GM23338 (cell line): ENCODE measurements around the gene SETBP1. TPM values are rescaled to one million over a fixed set of nuclear protein-coding genes. Genes with fewer than 3 reads are reported as not detected.

Source experiments
- ATAC-seq: fragments of 200-7000 bp; cut with Tn5 transposase; 3 replicates; pipeline ENCODE4 v1.9.1; 2020
- DNase-seq: peaks from one replicate; pipeline ENCODE4 v3.0.0-alpha.2; 2015; ENCODE audit warnings: low spot score
- H2AFZ ChIP-seq: fragments of 200-600 bp; sonication (generic); 2 replicates; pipeline ENCODE4 v1.8.0; 2016; ENCODE audit warnings: antibody characterized with exemption, mild to moderate bottlenecking, moderate library complexity
- H3F3A ChIP-seq: fragments of 200-600 bp; sonication (generic); replicated peaks from 2 replicates; pipeline ENCODE4 v1.8.0; 2017; ENCODE audit warnings: antibody characterized with exemption, mixed run types, low read depth
- H3K27ac ChIP-seq: fragments of 200-600 bp; sonication (generic); 2 replicates; pipeline ENCODE4 v1.6.1; 2016; ENCODE audit warnings: low read depth
- H3K27me3 ChIP-seq: fragments of 200-600 bp; sonication (generic); 2 replicates; pipeline ENCODE4 v1.8.0; 2016; ENCODE audit warnings: mild to moderate bottlenecking, mixed run types, moderate library complexity; ENCODE audit not compliant: insufficient read depth
- H3K36me3 ChIP-seq: fragments of 200-600 bp; sonication (generic); 2 replicates; pipeline ENCODE4 v1.8.0; 2016; ENCODE audit warnings: mild to moderate bottlenecking; ENCODE audit not compliant: insufficient read depth
- H3K4me1 ChIP-seq: fragments of 200-600 bp; sonication (generic); 2 replicates; pipeline ENCODE4 v1.8.0; 2016; ENCODE audit warnings: mild to moderate bottlenecking, moderate library complexity; ENCODE audit not compliant: insufficient read depth
- H3K4me2 ChIP-seq: fragments of 200-600 bp; sonication (generic); 2 replicates; pipeline ENCODE4 v1.7.1; 2017; ENCODE audit warnings: mixed run types
- H3K4me3 ChIP-seq: fragments of 200-600 bp; sonication (generic); 2 replicates; pipeline ENCODE4 v1.6.1; 2016; ENCODE audit warnings: mixed run types
- H3K79me2 ChIP-seq: fragments of 200-600 bp; sonication (generic); replicated peaks from 2 replicates; pipeline ENCODE4 v1.8.0; 2017; ENCODE audit warnings: mild to moderate bottlenecking; ENCODE audit not compliant: insufficient read depth
- H3K9me2 ChIP-seq: fragments of 200-600 bp; sonication (generic); 2 replicates; pipeline ENCODE4 v1.8.0; 2017; ENCODE audit not compliant: insufficient read depth
- H4K20me1 ChIP-seq: fragments of 200-600 bp; sonication (generic); replicated peaks from 2 replicates; pipeline ENCODE4 v1.8.0; 2017; ENCODE audit warnings: mild to moderate bottlenecking; ENCODE audit not compliant: insufficient read depth
- H3K27ac Mint-ChIP-seq: 2 replicates; pipeline ENCODE4 v1.8.0; 2020; ENCODE audit warnings: inconsistent platforms, mild to moderate bottlenecking, moderate library complexity, mixed read lengths
- H3K27me3 Mint-ChIP-seq: 3 replicates; pipeline ENCODE4 v1.8.0; 2022; ENCODE audit warnings: low read depth, mild to moderate bottlenecking, moderate library complexity, mixed read lengths, inconsistent platforms; ENCODE audit not compliant: insufficient read depth, poor library complexity
- H3K36me3 Mint-ChIP-seq: 3 replicates; pipeline ENCODE4 v1.8.0; 2021; ENCODE audit warnings: low read depth, mild to moderate bottlenecking, inconsistent platforms, moderate library complexity, mixed read lengths
- H3K4me1 Mint-ChIP-seq: 3 replicates; pipeline ENCODE4 v1.8.0; 2020; ENCODE audit warnings: mild to moderate bottlenecking, inconsistent platforms, mixed read lengths
- H3K4me3 Mint-ChIP-seq: 3 replicates; pipeline ENCODE4 v1.8.0; 2021; ENCODE audit warnings: moderate library complexity, mild to moderate bottlenecking, inconsistent platforms, mixed read lengths
- H3K9me3 Mint-ChIP-seq: 3 replicates; pipeline ENCODE4 v1.8.0; 2020; ENCODE audit warnings: moderate library complexity, mild to moderate bottlenecking, inconsistent platforms, mixed read lengths
- EZH2phosphoT487 ChIP-seq: fragments of 200-600 bp; sonication (generic); IDR thresholded peaks from one replicate; pipeline ENCODE4 v1.8.1; 2018; ENCODE audit warnings: antibody characterized with exemption; ENCODE audit not compliant: unreplicated experiment
- NANOG ChIP-seq: IDR thresholded peaks from 2 replicates; pipeline ENCODE4 v1.6.1; 2016; ENCODE audit warnings: antibody characterized with exemption, borderline replicate concordance
- ZNF114 ChIP-seq: fragments of 250-450 bp; sonication (Bioruptor Pico); IDR thresholded peaks from 2 replicates; pipeline ENCODE4 v1.5.0; 2020; ENCODE audit warnings: mild to moderate bottlenecking, moderate library complexity
- ZNF462 ChIP-seq: fragments of 250-450 bp; sonication (Bioruptor Pico); IDR thresholded peaks from 2 replicates; pipeline ENCODE4 v1.5.0; 2020; ENCODE audit warnings: mild to moderate bottlenecking, moderate library complexity
- polyA plus RNA-seq: library from polyadenylated mRNA; unstranded; fragments of >200 nt; fragmentation: Nextera tagmentation; extraction: Ambion mirVana; gene quantifications from 2 replicates; pipeline ENCODE4 v1.2.1, GENCODE V29; 2016
- total RNA-seq: library from RNA; depleted of rRNA; stranded (reverse); fragments of >200 nt; shearing (Covaris generic); gene quantifications from 2 replicates; pipeline ENCODE4 v1.2.3, GENCODE V29; 2014

Gene SETBP1
- total and polyA plus RNA-seq, 2 experiments from 2014 or later = 1.6 to 5.5 TPM

- TF ChIP-seq ZNF462 (CRISPR knock-in tag) = no peak
Measured at GRCh38 chr18:44679056-44679913, 1.4 kb upstream of the SETBP1 start (continued).

GRCh38 chr18:44679914-44680272 lies 795 bp upstream of the SETBP1 start:
- TF ChIP-seq ZNF462 (CRISPR knock-in tag) = no peak
- no peak for TF ChIP-seq NANOG
- TF ChIP-seq EZH2phosphoT487 = no peak
- no peak for TF ChIP-seq ZNF114 (CRISPR knock-in tag)
- peak overlapping the region; percentile 93 for H3K4me3 ChIP-seq
- no peaks in the 10 kb centered on the region for H3K9me2 ChIP-seq
- H3K36me3 ChIP-seq = no peaks in the 10 kb centered on the region
- peaks cover 14% of the 10 kb centered on the region for H3K27me3 ChIP-seq
- peaks cover 16% of the 10 kb centered on the region for H3K79me2 ChIP-seq
- no peak overlapping the region for H3K27ac ChIP-seq
- peaks cover 8% of the 10 kb centered on the region; the same call in 1 of the 3 replicates for H3K4me1 Mint-ChIP-seq
- H3K9me3 Mint-ChIP-seq = no peaks in the 10 kb centered on the region
- no peak overlapping the region for H2AFZ ChIP-seq
- DNase-seq (peak; percentile 72), ATAC-seq (no peak)
- no peaks in the 10 kb centered on the region; the same call in 2 of the 3 replicates for H3K36me3 Mint-ChIP-seq
- peaks cover 25% of the 10 kb centered on the region for H3K4me1 ChIP-seq
- no peak overlapping the region; the same call in 2 of the 3 replicates for H3K4me3 Mint-ChIP-seq
- 0 out of 2 replicates have a peak, but pooled peaks cover 6% of the 10 kb centered on the region for H3F3A ChIP-seq
- no peak overlapping the region for H3K27ac Mint-ChIP-seq
- peak overlapping the region; percentile 89; the same call in 1 of the 2 replicates for H3K4me2 ChIP-seq
- no peaks in the 10 kb centered on the region for H4K20me1 ChIP-seq
- peaks cover 4% of the 10 kb centered on the region for H3K27me3 Mint-ChIP-seq
